Measurements from ENCODE around the gene A4GALT.

DNA sequence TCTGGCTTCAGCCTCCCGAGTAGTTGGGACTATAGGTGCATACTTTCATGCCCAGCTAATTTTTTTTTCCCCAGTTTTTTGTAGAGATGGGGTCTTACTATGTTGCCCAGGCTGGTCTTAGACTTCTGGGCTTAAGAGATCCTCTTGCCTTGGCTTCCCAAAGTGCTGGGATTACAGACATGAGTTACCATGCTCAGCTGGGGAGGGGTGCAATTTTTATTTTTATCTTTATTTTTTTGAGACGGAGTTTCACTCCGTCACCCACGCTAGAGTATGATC is 49.7 kb upstream of the A4GALT start:
- TF ChIP-seq L3MBTL2 (conservative IDR thresholded peaks at IDR 0.05), result no peak
- TF ChIP-seq LEF1 (IDR thresholded peaks at IDR 0.05; ENCODE audit: borderline replicate concordance), result no peak

All from HEK293T (cell line).